Suprapubic skin (tissue), 4 donors: ENCODE data around the gene ZER1.

Experiments
- CTCF ChIP-seq, 2 donors: fragments of 200-600 bp in 1 of 2; fragments of 450-650 bp in 1 of 2; sonication (generic) in 1 of 2; IDR thresholded peaks; one replicate each; pipeline ENCODE4 v1.5.1; 2016 to 2019; ENCODE audit warnings: antibody characterized with exemption in 2 of 2, mild to moderate bottlenecking in 1 of 2, moderate library complexity in 1 of 2
- EP300 ChIP-seq: sonication (generic); formaldehyde crosslinking; IDR thresholded peaks from one replicate; pipeline ENCODE4 v1.6.1; 2017; ENCODE audit warnings: antibody characterized with exemption
- POLR2A ChIP-seq, 2 donors: fragments of 450-650 bp; IDR thresholded peaks; one replicate each; pipeline ENCODE4 v1.6.1; 2017; ENCODE audit warnings: antibody characterized with exemption in 2 of 2, mild to moderate bottlenecking in 2 of 2, moderate library complexity in 2 of 2
- POLR2AphosphoS5 ChIP-seq, 3 donors: sonication (generic); formaldehyde crosslinking; IDR thresholded peaks; one replicate each; pipeline ENCODE4 v1.6.1; 2017; ENCODE audit warnings: antibody characterized with exemption in 3 of 3

- TF ChIP-seq CTCF (IDR thresholded peaks at IDR 0.05) = no peak
- TF ChIP-seq POLR2AphosphoS5 (IDR thresholded peaks at IDR 0.05) = no peak
- no peak for TF ChIP-seq POLR2A (IDR thresholded peaks at IDR 0.05)
- no peak for TF ChIP-seq EP300
These were observed 29.3 kb downstream of the ZER1 start for GRCh38 chr9:128742401-128742800.
